HG02840 (cell line): ENCODE results near the gene GADD45GIP1.
"Not testable (repeated sequence)": the region's sequence is repeated elsewhere in the genome, so short reads cannot be mapped to it uniquely, and the experiment has no call there.

Experiments used
- ATAC-seq: cut with Tn5 transposase; IDR thresholded peaks from one replicate; pipeline ENCODE4 v1.9.1; 2021; ENCODE audit warnings: mild to moderate bottlenecking, moderate library complexity, moderate number of reproducible peaks; ENCODE audit not compliant: unreplicated experiment, low FRiP score

GADD45GIP1 gene

DNA sequence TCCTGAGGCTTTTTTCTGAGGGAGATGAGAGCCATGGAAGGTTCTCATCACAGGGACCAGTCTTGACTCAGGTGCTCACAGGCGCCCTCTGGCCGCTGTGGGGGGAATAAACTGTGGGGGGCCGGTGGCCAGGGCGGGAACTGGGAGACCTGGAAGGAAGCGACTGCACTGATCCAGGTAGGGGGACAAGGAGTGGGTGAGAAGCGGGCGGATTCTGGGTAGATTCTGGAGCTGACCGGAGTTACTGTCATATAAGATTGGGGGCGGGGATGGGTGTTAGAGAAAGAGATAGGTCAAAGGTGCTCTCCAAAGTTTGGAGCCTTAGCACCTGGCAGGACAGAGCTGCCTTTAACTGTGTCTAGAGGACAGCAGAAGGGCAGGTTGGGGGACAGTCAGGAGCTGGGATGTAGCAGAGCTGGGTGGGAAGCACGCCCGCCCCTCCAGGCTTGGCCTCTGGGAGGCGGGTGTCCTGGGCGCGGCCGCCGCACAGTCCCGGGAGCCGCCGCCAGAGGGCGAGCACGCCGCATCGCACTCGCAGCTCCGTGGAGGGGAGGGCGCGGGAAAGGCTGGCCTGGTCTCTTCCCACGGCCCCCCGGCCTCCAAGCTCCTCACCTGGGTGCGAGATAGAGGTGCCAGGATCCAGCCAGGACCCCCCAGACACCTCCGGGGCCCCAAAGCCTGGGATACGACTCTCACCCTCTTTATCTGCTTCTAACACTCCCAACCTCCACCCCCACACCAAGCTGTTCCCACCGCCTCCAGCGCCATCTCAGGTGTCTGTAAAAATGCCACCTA, 8.2 kb upstream of the GADD45GIP1 start:
- ATAC-seq = peak; percentile 65

DNA sequence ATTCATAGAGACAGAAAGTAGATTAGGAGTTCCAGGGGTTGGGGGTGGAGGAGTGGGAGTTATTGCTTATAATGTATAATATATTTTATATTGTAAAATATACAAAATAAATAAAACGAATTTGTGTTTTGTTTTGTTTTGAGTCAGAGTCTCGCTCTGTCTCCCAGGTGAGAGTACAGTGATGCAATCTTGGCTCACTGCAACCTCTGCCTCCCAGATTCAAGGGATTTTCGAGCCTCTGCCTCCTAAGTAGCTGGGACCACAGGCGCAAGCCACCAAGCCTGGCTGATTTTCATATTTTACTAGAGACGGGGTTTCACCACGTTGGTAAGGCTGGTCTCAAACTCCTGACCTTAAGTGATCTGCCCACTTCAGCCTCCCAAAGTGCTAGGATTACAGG, 2.5 kb upstream of the GADD45GIP1 start:
- no peak for ATAC-seq

DNA sequence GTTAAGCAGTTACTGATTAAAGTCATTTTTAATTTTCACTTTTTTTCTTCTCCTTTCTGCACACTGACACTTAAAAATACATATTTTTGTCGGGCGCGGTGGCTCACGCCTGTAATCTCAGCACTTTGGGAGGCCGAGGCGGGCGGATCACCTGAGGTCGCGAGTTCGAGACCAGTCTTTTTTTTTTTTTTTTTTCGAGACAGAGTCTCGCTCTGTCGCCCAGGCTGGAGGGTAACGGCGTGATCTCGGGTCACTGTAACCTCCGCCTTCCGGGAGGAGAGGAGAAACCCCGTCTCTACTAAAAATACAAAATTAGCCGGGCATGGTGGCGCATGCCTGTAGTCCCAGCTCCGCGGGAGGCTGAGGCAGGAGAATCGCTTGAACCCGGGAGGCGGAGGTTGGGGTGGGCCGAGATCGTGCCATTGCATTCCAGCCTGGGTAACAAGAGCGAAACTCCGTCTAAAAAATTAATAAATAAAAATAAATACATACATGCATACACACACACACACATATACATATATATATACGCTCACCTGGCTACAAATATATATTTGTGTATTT, 448 bp upstream of the GADD45GIP1 start:
- ATAC-seq = not testable (repeated sequence)

DNA sequence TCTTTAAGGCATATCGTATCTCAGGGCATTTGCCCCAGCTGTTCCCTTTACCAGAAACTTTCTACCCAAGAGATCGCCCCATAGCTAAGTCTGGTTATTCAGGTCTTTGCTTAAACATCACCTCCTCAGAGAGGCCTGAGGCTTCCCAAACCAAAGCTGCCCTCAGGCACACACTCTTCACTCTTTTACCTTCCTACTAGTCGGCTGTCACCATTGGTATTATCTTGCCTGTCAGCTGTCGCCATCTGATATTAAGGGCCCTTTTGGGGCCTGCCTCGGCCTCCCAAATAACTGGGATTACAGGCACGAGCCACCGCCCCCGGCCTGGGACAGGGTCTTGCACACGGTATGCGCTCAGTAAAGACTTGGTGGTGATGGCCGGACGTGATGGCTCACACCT, 1.0 kb downstream of the GADD45GIP1 start:
- ATAC-seq = no peak

DNA sequence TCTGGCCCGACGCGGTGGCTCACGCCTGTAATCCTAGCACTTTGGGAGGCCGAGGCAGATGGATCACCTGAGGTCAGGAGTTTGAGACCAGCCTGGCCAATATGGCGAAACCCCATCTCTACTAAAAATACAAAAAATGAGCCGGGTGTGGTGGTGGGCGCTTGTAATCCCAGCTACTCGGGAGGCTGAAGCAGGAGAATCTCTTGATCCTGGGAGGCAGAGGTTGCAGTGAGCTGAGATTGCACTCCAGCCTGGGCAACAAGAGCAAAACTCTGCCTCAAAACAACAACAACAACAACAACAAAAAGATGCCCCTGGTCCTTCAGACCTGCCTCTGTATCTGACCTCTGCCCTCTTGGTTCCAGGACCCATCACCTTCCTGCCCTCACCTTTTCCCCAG, 1.4 kb downstream of the GADD45GIP1 start:
- ATAC-seq = not testable (repeated sequence)

DNA sequence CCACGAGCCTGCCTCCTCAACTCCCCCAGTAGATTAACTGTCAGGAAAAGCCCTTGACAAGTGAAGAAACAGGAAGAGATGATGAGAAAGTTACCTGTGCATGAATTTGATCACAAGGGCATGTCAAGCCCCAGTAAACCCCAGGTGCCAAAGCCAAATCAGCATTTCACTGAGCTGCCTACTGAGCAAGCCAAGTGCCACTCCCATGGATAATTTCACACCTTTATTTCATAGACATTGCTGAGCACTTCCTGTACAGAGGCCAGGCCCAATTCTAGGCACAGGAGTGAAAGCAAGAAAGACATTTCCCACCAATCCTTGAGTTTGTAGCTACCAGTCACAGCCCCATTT, 2.4 kb downstream of the GADD45GIP1 start:
- ATAC-seq = no peak

DNA sequence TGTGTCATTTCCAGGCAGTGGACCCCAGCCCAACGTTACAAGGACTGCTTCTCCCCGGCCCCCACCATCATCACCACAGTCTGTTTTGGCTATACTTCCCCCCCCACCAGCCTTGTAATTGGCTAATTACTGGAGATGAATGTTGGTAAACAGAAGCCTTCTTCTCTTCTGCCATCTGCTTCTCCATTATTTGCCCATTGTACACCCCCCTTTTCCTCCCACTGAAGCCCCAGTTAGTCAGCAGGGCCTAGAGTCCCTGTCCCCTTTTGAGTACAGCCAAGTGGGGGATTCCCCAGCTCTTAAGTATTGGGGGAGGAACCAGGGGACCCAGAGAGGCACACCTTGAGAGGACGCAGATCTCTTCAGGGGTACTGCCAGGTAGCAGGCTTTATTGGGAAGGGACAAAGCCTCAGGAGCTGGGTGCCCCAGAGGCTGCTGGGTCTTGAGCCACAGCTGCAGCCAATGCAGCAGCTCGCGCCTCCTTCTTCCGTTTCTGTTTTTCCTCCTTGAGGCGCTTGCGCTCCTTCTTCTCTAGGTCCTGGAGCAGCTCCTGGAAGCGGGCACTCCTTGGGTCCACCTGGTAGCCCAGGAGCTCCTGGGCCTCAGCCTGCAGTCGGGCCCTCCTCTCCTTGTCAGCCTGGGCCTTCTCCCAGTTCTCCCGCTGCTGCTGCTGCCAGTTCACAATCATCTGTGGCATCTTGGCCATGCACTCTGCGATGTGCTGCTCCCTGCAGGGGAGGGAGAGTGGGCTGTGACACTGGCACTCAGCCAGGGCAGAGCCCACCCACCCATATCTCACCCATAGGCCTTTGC, 3.0 kb downstream of the GADD45GIP1 start:
- ATAC-seq = no peak

DNA sequence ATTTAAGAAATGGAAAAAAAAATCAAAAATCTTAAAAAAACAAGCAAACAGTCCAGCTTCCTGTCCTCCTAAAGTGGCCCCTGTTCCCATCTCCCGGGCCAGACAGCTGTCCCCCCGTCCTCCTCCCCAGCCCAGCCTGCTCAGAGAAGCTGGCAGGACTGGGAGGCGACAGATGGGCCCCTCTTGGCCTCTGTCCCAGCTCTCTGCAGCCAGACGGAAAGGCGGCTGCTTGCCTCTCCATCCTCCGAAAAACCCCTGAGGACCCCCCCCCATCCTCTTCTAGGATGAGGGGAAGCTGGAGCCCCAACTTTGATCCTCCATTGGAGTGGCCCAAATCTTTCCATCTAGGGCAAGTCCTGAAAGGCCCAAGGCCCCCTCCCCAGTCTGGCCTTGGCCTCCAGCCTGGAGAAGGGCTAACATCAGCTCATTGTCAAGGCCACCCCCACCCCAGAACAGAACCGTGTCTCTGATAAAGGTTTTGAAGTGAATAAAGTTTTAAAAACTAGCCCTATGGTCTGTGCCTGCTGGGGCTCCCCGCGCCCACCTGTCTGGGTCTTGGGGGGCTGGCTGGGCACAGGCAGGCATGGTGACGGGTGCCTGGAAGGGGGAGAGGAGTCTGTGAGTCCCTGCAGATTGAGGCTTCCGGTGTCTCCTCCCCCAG, 3.8 kb downstream of the GADD45GIP1 start:
- no peak for ATAC-seq

DNA sequence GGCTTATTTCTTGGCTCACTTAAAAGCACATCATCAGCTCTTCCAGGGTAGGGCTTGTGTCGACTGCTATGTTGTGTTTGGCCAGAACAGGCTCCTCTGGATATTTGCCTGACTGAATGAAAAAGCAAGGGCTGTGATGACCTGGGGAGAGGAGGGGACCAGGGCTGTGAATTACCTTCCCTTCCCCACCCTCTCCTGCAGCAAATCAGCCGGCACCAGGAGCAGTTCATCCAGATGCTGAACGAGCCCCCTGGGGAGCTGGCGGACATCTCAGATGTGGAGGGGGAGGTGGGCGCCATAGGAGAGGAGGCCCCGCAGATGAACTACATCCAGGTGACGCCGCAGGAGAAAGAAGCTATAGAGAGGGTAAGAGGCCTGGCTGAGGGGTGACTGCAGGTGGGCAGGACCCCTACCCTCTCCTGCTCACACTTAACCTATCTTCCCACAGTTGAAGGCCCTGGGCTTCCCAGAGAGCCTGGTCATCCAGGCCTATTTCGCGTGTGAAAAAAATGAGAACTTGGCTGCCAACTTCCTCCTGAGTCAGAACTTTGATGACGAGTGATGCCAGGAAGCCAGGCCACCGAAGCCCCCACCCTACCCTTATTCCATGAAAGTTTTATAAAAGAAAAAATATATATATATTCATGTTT, 4.4 kb downstream of the GADD45GIP1 start:
- ATAC-seq = no peak

DNA sequence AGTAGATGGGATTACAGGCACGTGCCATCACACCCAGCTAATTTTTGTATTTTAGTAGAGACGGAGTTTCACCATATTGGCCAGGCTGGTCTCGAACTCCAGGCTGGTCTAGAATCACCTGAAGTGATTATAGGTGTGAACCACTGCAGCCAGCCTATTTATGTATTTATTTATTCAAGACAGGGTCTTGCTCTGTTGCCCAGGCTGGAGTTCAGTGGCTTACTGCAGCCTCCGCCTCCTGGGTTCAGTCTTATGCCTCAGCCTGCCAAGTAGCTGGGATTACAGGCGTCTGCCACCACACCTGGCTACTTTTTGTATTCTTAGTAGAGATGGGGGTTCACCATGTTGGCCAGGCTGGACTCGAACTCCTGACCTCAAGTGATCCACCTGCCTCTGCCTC, 5.0 kb downstream of the GADD45GIP1 start:
- not testable (repeated sequence) for ATAC-seq

DNA sequence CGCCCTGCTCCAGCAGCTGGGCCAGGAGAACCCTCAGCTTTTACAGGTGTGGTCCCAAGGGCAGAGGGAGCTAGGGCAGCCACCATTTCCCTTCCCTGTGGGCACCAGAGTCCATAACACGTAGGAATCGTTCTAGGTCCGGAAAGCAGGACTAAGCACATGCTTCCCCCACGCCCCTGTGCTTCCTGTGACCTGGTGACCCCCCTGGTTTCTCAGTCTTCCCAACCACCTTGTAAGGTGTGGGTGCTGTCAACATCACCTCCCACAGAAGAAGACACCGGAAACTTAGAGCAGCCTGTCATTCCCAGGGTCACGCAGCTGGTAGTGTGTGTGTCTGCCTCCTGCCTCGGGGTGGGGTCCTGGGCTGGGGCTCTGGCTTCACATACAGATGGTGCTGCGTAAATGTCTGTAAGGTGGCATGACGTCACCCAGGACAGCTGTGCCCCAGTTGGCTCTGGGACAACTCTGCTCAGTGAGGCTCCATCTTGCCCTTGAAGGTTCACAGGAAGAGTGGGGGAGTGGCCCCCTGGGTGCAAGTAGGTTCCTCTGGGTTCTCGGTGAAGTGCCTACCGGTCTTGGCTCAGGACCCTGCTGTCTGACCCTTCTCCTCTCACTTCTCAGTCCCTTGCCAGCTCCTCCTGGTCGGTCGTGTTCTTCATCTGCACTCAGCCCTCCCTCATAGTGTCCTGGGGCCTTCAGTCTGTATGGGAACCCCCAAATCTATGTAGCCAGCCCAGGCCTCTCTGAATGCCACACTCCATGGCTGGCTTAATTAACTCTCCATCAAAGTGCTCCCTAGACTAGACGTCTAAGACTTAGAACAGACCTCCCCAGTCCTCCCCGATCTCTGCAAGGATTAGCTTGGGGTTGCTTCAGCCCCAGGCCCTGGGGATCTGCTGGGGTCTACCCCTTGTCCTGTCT, 7.4 kb downstream of the GADD45GIP1 start:
- ATAC-seq = no peak

DNA sequence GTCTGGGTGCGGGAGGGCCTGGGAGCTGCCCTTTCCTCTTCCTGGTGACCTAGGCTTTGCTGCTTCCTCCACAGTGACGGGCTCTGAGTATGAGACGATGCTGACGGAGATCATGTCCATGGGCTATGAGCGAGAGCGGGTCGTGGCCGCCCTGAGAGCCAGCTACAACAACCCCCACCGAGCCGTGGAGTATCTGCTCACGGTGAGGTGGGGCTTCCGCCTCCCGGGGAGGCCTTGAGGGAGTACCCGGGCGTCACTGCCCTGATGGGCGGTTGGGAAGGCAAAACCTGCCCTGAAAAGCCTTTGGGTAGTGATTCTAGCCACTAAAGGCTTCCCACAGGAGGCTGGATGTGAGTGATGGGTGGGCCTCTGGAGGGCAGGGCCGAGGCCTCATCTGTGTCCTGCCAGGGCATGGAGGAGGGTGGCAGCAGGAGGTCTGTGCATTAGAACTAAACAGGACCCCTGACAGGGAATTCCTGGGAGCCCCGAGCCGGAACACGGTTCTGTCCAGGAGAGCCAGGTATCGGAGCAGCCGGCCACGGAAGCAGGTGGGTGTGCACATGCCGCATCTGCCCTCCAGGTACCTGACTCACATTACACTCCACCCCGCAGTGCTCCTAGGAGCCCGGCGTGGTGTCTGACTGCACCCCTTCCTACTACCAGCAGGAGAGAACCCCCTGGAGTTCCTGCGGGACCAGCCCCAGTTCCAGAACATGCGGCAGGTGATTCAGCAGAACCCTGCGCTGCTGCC, 8.2 kb downstream of the GADD45GIP1 start:
- no peak for ATAC-seq

DNA sequence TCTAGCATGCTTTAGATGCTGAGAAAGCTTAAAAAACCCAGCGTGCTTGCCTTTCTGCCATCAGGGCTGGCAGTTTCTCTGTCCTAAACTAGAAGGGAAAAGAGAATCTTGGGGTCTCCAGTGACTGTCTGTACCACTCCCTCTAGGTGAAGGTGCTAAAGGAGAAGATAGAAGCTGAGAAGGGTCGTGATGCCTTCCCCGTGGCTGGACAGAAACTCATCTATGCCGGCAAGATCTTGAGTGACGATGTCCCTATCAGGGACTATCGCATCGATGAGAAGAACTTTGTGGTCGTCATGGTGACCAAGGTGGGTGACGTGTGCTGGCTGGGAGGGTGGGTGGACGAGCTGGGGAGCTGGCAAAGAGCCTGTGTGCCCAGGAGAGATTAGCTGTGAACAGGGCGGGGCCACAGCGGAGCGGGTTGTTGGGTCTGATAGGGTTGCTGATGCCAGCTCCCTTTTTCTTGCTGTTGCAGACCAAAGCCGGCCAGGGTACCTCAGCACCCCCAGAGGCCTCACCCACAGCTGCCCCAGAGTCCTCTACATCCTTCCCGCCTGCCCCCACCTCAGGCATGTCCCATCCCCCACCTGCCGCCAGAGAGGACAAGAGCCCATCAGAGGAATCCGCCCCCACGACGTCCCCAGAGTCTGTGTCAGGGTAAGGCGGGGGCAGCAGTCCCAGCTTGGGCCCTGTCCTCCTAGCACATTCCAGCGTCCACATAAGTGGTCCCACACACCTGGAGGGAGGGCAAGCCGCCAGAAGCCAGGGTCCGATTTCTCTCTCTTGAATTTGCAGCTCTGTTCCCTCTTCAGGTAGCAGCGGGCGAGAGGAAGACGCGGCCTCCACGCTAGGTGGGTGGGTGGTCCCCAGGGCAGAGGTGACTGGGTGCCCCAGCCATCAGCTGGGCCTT, 9.1 kb downstream of the GADD45GIP1 start:
- ATAC-seq = no peak

DNA sequence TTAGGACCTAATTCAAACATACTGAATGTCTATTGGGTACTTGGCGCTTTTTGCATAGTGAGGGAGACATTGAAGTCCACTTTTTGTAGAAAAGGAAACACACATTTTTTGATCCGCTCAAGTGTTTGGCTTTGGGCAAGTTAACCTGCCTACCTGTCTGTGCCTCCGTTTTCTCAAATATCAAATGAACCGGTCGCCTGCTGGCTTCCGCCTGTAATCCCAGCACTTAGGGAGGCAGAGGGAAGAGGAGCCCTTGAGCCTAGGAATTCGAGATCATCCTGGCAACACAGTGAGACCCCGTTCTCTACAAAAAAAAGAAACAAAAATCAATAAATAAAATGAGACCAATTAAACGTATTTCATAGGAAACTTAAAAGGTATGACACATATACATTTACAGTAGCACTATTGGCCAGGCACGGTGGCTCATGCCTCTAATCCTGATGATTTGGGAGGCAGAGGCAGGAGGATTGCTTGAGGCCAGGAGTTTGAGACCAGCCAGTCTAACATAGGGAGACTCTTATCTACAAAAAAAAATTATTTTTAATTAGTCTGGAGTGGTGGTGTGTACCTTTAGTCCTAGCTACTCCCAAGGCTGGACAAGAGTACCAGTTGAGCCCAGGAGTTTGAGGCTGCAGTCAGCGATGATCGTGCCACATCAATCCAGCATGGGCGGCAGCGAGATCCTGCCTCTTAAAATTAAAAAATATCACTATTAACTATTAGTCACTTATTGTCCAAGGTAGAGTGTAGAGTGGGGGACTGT, 10.1 kb downstream of the GADD45GIP1 start:
- ATAC-seq = no peak

DNA sequence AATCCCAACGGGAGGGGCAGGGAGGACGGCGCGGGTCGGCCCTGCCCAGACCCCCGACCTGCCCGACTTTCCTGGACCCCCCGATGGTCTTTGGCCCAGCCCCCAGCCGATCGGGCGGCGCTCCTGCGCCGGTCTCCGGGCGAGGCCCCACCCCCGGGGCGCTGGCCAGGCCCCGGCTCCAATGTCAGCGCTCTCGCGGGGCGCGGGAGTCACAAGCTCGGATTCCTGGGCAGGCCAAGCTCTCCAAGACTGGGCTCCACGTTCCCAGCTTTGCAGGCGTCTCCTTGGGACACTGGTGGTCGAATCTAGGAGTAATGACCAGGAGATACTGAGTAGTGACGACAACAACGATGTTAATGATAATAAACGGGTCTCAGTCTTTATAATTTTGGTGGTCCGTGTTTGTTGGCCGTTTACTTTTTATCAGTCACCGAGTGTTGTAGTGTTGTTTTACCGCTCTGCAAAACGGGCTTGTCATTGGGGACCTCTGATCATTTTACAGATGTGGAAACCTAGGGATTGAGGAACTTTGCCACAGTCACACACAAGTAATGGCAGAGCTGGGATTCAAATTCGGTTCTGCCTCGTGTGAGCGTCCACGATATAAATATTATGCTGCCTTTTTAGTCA, 10.8 kb downstream of the GADD45GIP1 start:
- ATAC-seq = peak; percentile 23

DNA sequence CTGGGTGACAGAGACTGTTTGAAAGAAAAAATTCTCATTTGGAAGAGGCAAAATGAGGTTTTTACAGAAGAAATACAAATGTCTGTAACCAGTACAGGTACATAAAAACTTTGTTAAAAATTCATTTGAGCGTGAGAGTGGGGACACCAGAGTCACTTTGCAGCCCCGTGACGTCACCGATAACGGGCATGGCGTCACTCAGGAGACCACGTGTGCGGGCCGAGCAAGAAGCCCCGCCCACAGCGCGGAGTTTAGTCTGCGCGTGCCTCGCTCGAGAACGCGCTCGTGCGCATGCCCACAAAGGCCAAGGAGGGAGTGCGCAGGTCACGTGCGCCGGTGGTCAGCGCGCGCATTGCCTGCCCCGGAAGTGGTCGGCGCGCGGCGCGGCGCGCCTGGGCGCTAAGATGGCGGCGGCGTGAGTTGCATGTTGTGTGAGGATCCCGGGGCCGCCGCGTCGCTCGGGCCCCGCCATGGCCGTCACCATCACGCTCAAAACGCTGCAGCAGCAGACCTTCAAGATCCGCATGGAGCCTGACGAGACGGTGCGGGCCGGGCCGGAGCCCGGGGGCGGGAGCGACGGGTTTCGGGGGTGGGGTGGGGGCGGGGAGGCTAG, 11.4 kb downstream of the GADD45GIP1 start, which contains the start of gene RAD23A:
TSS of gene RAD23A (plus strand) at position 384 of the 613 bp plus-strand sequence. CDS start at position 471, 87 bp downstream.
- ATAC-seq = peak; percentile 89
